Measurements from ENCODE around the gene CHST11. TPM values are rescaled to one million over a fixed set of nuclear protein-coding genes. Genes with fewer than 3 reads are reported as not detected.

Gene CHST11
- total RNA-seq, 1 experiment from 2014 or later, result 6.7 TPM

GRCh38 chr12:104725610-104726009, 268.9 kb downstream of the CHST11 start:
- Histone ChIP-seq H4K20me1 (ENCODE audit: control insufficient read depth, insufficient read depth, insufficient read length) (no peaks in the 10 kb centered on the region), H2BK12ac (ENCODE audit: insufficient read length, low read depth, low read length) (no peak overlapping the region), H3K18ac (ENCODE audit: insufficient read length, low read depth, low read length) (no peak overlapping the region), H2BK5ac (ENCODE audit: insufficient read length, low read length) (no peak overlapping the region), H3K23me2 (ENCODE audit: insufficient read length, low read depth, low read length, poor library complexity, severe bottlenecking) (no peaks in the 10 kb centered on the region), H3K27me3 (ENCODE audit: insufficient read depth, low read length) (no peaks in the 10 kb centered on the region), H3K27ac (ENCODE audit: insufficient read length, low read depth, low read length) (no peak overlapping the region), H3K4me1 (ENCODE audit: insufficient read depth, low read length) (peaks cover 6% of the 10 kb centered on the region; the same call in 1 of the 2 replicates), H3K56ac (ENCODE audit: insufficient read length, low read depth, low read length) (no peak overlapping the region), H4K91ac (ENCODE audit: insufficient read length, low read depth, low read length) (no peak overlapping the region), H3T11ph (ENCODE audit: low read length) (no peak overlapping the region), H3K9ac (ENCODE audit: extremely low read depth, insufficient read length, low read length) (no peak overlapping the region), H2BK20ac (ENCODE audit: low read depth, low read length, poor library complexity, severe bottlenecking) (no peak overlapping the region), H3K23ac (ENCODE audit: insufficient read length, low read depth, low read length) (no peak overlapping the region), H3K9me3 (ENCODE audit: control insufficient read depth, low read depth, low read length) (no peaks in the 10 kb centered on the region), H3K79me2 (ENCODE audit: insufficient read depth, low read length) (no peaks in the 10 kb centered on the region), H2BK120ac (ENCODE audit: low read depth, low read length, poor library complexity, severe bottlenecking) (no peak overlapping the region), H2BK15ac (ENCODE audit: low read depth, low read length) (no peak overlapping the region), H3K79me1 (ENCODE audit: insufficient read depth, low read depth, low read length, poor library complexity, severe bottlenecking) (no peaks in the 10 kb centered on the region), H3K4me2 (ENCODE audit: insufficient read depth, insufficient read length, low read length) (no peak overlapping the region), H3K14ac (ENCODE audit: insufficient read depth, low read length) (no peak overlapping the region), H4K8ac (replicated peaks; ENCODE audit: insufficient read length, low read depth, low read length) (no peak overlapping the region), H2AK5ac (ENCODE audit: insufficient read length, low read length) (no peak overlapping the region), H2AFZ (ENCODE audit: low read length) (no peak overlapping the region), H4K5ac (ENCODE audit: insufficient read length, low read depth, low read length) (no peak overlapping the region), H3K4ac (ENCODE audit: low read depth, low read length) (no peak overlapping the region)
- Mint-ChIP-seq H3K27me3 (ENCODE audit: low read depth) (no peaks in the 10 kb centered on the region; the same call in 1 of the 2 replicates), H3K9me3 (no peaks in the 10 kb centered on the region), H3K27ac (peak overlapping the region in 1 of 3 experiments; percentile 86; a peak in 1 of 7 replicates), H3K4me1 (peaks cover 22 to 33% of the 10 kb centered on the region in 2 experiments), H3K4me3 (no peak overlapping the region), H3K36me3 (ENCODE audit: insufficient read depth in 1 of 3, low read depth in 3 of 3) (no peaks in the 10 kb centered on the region)
- no CpG with 5 or more reads among the region's 3 CpGs for WGBS (ENCODE audit: extremely low coverage, insufficient read length, low lambda C conversion rate)
- no peak for DNase-seq
- TF ChIP-seq CTCF (conservative IDR thresholded peaks at IDR 0.05), result no peak
